Endothelial cell of hepatic sinusoid (primary cell): Measurements from ENCODE around the gene VAMP3.

Source experiments
- in situ Hi-C: cut with HindIII; loops from 2 replicates; pipeline ENCODE4 v1.10.0; 2017; ENCODE audit warnings: low sequenced_read_pairs

The VAMP3 gene, protein sequence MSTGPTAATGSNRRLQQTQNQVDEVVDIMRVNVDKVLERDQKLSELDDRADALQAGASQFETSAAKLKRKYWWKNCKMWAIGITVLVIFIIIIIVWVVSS

DNA sequence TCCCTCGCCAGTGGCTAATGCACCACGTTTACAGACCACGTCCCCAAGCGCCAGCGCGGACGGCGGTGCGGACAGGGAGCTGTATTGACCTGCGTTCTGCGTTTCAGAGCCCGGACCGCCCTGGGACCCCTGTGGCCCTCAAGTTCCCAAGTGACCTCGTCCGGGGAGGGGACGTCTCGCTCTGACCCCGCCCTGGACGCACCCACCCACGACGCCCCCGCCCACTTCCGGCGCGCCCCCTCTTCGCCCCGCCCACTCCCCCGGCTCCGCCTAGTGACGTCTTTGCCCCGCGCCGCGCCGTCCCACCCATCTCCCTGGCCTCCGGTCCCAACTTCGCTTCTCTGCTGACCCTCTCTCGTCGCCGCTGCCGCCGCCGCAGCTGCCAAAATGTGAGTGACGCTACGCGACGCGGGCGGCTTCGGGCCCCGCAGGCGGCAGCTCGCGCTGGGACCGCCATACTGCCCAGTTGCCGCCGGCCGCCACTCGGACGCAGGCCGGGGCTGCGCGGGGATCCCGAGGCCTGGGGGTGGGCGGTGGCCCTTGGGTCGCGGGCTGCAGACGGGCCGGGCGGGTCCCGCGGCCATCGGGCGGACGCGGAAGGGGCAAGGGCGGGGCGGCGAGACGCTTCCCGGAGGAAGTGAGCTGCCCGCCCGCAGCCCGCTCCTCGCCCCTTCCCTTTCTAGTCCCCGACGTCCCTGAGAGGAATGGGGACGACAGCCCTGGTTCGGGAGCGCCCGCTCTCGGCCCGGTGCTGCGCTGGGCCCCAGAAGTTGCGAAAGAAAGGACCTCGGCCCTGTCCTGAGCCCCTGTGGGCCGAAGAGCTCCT, at the start of gene VAMP3:
Gene VAMP3, plus strand, starts transcription at position 300 of the 826 bp plus-strand sequence. Its CDS starts 88 bp downstream, at position 388.
- in situ Hi-C loops = no loop called here

DNA sequence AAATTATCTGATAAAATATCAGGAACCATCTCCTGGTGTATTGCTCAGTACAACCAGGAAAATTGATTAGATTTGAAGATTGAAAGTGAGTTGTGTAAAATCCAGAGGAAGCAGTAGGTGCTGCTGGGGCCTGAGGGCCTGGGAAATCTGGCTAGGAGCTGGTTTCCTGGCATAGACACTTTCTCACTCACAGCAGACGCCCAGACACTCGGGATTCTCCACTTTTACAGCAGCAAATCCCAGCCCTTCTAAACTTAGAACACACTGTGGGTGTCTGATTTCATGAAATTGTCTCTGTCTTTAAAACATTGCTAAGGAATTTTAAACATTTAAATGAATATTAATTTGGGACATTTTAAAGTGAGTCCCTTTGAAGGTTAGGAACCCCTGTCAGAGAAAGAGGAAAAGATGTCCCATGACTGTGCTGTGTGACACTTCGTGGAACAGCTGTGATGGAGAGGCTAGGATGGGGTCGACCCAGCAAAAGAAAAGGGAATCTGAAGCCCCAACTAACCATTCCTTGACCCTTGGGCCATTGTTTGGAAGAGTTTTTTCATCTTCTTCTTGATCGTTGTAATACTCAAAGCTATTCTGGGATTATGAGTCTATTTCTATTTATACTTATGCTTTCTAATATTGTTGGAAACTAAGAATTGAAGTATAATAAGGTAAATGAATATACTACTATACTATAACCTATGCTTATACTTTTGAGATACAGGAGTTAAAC, 49.0 kb upstream of the VAMP3 start:
- in situ Hi-C loops = no loop called here

DNA sequence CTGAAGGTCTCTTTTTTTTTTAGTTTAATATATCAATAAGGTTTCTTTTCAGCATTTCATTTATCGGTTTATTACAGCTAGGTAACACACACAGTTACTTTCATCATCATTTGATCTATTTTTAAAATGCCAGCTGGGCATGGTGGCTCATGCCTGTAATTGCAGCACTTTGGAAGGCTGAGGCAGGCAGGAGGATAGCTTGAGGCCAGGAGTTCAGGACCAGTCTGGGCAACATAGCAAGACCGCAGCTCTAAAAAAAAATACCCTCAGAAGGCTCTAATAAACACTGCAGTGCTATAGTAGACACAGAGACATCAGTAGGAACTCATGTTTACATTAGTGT, 48.5 kb upstream of the VAMP3 start:
- in situ Hi-C loops = no loop called here

DNA sequence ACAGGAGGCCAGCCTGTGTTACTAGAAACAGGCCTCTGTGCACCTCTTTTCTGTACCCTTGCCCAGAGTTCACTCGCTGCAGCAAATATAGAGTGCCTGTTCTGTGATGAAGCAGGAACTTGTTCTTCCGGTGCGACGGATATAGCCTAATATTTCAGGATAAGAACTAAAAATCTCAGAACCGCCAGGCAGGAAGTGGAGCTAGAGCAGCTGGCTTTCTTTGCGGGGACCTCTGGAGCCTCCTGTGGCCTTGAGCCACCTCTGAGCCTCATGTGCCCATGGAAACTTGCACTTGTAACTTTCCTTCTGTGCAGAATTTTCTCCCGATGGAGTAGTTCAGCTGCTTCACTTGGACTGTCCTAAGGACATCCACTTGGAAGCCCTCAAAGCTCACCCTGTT, 44.5 kb upstream of the VAMP3 start:
- in situ Hi-C loops = no loop called here

DNA sequence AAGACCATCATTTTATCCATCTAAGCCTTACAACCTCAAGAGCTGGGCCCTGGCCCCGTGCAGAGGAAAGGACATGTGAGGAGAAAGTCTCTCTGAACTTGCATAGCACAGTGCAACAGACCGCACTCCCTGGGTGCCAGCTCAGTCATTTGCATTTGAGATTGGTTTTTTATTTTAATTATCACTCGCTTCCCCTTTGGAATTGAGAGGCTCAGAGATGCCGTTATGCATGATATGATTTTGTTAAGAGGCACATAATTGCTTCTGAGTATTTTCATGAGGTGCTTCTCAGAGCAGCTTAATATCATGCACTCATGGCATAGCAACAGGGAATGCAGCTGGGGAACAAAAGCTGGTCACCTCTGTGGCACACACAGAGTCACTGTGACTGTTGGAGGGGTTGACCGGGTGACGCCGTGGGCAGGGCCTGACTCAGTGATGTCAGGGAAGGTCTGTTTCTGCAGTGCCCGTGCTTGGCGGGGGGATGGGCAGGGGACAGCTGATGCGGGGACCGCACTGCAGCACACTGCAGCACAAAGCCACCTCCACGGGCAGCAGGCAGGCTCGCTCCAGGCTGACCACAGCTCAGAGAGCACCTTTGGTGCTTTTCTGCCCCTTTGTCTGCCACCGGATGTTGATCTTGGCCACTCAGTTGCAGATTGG, 43.2 kb upstream of the VAMP3 start:
- in situ Hi-C loops = no loop called here

DNA sequence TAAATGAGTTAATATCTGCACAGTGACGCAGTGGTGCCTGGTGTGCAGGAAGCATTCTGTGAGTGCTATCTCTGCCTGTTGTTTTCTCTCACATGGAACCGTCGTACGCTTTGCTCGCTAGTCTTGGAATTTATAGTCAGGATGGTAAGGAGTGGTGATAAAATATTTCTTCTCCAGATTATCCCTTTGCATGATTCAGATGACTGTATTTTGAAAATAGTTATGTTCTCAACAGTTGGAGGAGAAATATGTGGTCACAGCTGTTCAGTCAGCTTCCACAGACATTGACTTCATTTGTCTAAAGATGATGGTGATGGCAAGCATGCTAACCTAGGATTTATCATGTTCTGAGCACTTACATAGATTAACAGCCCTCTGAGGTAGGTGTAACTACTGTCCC, 41.3 kb upstream of the VAMP3 start:
- in situ Hi-C loops = no loop called here

DNA sequence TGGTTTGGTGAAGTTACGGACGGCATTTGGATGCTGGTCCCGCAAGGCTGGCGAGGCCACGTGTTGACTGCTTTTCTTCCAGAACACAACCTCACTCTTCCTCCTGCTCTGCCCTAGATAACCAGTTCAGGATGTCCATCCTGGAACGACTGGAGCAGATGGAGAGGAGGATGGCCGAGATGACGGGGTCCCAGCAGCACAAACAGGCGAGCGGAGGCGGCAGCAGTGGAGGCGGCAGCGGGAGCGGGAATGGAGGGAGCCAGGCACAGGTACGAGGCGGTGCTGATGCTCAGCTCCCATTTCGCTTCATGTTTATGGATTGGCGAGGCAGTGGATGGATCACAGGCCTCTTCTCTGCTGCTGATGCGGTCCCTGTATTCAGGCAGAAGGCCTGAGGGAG, 38.8 kb upstream of the VAMP3 start:
- in situ Hi-C loops = no loop called here

DNA sequence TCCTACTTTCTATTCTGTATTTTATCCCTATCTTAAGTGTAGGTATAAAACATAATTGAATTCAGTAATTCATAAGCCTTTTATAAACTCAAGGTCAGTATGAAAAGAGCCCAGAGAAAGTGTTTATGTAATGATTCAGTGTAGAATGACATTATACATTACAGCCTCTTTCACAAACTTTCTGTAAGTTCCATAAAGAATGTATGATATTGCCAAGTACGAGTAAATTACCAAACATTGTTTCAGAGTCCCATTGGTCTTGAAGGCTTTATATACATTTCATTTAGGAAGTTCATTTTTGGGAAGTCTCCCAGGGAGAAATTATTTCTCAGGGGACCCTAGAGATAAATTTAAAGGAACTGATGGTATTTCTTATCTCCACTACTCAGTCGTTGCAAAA, 37.8 kb upstream of the VAMP3 start:
- in situ Hi-C loops = no loop called here

DNA sequence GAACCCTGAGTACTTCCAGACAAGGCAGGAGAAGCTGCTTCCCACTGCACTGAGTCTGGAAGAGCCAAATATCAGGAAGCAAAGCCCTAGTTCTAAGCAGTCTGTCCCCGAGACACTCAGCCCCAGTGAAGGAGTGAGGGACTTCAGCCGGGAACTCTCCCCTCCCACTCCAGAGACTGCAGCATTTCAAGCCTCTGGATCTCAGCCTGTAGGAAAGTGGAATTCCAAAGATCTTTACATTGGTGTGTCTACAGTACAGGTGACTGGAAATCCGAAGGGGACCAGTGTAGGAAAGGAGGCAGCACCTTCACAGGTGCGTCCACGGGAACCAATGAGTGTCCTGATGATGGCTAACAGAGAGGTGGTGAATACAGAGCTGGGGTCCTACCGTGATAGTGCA, 33.1 kb upstream of the VAMP3 start:
- in situ Hi-C loops = no loop called here

DNA sequence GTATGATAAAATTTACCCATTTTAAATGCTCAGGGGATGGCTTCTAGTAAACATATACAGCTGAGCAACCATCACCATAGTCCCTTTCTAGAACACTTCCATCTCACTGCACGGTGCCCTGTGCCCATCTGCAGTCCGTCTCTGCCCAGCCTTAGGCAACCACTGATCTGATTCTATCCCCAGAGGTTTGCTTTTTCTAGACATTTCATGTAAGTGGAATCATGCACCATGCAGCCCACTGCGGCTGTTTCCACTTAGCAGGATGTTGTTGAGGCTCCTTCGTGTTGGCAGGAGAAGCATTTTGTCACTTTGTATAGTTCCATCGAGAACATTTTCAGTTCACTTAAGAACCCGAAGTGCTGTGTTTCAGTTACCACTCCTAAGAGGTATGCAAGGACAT, 27.8 kb upstream of the VAMP3 start:
- in situ Hi-C loops = no loop called here

DNA sequence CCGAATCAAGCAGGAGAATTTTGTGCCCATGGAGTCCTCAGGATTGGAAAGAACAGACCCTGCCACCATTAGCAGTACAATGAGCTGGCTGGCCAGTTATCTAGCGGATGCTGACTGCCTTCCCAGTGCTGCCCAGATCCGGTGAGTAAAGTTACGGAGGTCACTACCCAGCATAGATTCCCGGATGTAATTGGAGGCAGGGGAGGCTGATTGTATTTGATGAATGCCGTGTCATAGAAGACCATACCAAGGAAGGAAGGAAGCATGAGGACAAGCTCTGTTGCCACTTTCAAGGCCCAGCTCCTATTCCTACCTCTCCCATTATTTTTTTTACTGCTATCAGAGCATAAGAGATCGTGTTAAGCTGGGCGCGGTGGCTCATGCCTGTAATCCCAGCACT, 26.2 kb upstream of the VAMP3 start:
- in situ Hi-C loops = loop anchor here (5.0 kb wide), 1 partner anchor 88 kb away; no protein-coding TSS in a partner anchor

DNA sequence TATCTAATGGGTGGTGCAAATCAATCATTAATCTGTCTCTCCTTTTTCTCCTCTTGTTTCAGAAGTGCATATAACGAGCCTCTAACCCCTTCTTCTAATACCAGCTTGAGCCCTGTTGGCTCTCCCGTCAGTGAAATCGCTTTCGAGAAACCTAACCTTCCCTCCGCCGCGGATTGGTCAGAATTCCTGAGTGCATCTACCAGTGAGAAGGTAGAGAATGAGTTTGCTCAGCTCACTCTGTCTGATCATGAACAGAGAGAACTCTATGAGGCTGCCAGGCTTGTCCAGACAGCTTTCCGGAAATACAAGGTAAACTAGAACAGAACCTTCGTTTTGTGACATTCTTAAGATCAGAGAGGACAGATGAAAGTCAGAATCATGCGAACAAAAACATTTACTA, 25.3 kb upstream of the VAMP3 start:
- in situ Hi-C loops = loop anchor here (5.0 kb wide), 1 partner anchor 88 kb away; no protein-coding TSS in a partner anchor

DNA sequence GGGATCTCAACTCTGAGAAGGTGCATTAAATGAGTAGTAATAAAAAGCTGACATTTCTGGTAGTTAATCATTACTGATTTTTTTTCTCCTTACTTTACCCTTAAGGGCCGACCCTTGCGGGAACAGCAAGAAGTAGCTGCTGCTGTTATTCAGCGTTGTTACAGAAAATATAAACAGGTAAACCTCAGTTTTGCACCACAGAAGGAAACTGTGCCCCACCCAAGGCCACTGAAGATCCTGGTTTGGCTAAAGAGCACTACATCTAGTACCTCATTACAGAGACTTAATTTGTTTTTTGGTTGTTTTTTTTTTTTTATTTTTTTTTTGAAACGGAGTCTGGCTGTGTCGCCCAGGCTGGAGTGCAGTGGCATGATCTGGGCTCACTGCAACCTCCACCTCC, 23.5 kb upstream of the VAMP3 start:
- in situ Hi-C loops = loop anchor here (5.0 kb wide), 1 partner anchor 90 kb away; no protein-coding TSS in a partner anchor

DNA sequence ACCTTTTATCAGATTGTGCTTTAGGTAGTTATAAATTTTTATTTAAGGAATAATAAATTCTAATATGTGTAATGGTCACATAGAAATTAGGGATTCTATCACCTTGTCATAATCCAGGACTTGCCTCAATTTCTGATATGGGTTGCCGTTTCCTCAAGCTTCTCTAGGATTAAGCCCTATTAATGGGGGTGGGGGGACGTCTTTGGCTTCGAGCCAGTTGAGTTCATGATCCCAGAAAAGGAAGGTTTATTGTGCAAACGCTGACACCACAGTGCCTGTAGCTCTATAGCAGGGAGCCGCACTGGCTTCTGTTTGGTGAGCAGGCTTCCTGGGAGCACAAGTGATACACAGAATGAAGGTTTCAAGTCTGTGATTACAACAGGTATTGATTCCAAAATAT, 22.0 kb upstream of the VAMP3 start:
- in situ Hi-C loops = loop anchor here (5.0 kb wide), 1 partner anchor 92 kb away; no protein-coding TSS in a partner anchor

DNA sequence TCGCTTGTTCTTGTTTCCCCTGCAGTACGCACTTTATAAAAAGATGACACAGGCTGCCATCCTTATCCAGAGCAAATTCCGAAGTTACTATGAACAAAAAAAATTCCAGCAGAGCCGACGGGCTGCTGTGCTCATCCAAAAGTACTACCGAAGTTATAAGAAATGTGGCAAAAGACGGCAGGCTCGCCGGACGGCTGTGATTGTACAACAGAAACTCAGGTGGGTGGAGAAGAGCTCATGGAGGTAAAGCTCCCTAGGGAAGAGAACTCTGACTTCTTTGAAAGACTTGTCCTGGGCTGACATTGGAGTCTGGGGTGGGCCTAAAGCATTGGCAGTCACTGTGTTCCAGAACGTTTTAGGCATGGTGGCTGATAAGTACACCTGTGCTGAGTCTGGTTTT, 19.9 kb upstream of the VAMP3 start:
- in situ Hi-C loops = no loop called here

DNA sequence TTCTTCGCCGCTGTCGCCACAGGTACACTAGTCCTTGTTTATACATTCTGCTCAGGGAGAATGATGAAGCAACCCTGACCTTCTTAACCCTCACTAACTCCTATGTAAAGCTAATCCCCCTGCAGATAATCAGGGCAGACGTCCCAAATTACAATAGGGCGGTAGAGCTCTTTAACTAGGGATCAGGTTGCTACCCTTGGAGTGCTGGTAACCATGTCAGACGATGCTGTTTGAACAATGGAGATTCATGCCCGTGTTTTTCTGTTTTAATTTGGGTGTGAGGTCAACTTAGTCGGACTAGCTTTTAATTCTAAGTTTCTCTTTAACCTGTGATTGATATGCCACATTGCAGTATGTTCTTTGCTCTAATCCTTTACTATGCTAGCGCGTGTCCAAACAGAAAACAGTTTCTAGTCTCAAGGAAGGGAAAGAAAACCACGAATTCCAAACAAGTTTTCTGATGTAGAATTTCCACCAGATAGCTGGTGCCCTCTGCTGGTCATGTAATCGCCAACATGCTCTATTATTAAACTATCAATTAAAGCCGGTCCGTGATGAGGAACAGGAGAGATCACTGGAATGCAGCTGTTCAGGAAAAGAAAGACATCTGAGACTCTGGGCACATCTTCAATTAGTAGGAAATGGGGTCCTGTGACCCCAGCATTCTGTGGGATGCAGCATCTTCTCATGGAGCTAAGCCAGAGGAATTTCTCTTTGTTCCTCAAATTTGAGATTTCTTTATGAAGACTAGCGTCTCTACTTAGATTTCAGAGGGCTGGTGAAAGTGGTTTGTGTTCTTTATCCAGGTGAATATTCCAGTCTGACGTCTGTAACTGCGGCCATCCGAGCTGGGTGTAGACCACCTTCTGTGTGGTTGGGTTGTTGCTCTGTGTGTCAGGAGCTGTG, 18.3 kb upstream of the VAMP3 start:
- in situ Hi-C loops = no loop called here

DNA sequence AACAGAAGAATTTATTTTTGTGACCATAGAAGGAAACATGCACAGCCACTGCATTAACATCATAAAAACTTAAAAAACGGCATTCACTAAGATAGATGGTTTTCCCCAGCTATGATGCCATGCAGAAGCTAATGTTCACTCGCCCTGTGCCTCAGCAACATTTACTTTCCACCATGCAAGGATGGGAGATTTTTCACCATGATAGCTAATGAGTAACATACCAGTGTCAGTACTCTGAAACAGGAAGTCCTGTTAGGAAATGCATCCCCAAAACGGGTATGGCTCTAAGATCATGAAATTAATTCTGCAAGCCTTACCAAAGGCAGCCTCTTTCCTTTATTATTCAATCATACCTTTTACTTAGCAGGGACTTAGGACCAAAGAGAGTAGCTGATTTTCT, 17.5 kb upstream of the VAMP3 start:
- in situ Hi-C loops = no loop called here

DNA sequence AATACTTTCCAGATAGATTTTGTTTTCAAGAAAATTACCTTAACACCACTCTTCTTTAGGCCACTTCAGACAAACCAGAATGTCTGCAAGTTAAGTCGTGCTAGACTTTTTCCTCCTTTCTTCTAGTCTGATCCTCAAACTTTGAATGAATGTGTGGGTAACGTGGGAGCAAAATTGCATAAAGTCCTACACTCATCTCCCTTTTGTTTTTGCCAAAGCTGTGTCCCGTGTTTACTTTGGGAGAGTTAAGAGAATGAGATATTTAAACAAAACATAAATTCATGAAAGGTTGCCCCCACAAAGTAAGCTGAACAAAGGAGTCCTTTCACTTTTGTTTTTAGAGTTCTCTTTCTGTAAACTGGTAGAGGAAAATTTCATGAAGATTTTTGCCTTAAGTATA, 16.9 kb upstream of the VAMP3 start:
- in situ Hi-C loops = no loop called here

DNA sequence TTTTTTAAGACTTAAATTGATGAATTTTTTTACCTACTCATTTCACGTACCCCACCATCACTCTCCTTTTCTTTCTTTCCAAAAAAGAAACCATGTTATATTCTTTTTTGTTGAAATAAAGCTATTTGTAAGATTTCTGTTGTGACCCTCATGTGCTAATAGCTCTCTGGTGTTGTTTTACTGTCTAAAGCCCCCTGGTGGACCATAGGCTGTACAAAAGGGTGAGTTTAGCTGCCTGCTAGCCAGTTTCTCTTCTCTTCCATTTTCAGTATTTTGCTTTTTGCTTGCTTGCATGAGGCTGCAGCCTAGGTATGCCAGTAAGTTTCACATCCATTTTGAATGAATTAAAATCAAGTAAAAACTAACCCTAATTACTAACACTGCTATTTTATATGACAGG, 15.6 kb upstream of the VAMP3 start:
- in situ Hi-C loops = no loop called here

DNA sequence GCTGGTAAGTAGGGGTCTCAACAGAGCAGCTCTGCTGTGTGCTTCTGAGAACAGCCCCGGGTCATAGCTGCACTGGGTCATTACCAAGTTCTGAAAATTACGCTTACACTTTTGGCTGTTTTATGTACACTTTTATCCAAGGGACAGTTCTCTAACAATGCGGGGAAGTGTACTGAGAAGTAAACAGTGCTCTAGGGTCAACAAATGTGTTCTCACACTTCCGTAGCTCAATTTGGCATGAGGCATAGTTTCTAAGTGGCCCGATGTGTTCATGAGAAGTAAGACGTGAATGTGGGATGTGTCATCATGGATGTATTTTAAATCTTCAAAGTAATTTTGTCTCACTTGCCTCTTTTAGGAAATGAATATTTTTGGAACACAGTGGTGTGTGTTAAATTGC, 10.9 kb upstream of the VAMP3 start:
- in situ Hi-C loops = no loop called here
